Ishikawa (cell line): Measurements from ENCODE around the gene HSD17B12.

ENCODE experiments used
- CEBPB ChIP-seq: IDR thresholded peaks from 2 replicates; pipeline ENCODE4 v1.6.1; 2012
- CREB1 ChIP-seq: IDR thresholded peaks from 2 replicates; pipeline ENCODE4 v1.6.1; 2012; ENCODE audit warnings: low read depth
- EGR1 ChIP-seq: IDR thresholded peaks from 2 replicates; pipeline ENCODE4 v1.6.1; 2012
- EP300 ChIP-seq: IDR thresholded peaks from 2 replicates; pipeline ENCODE4 v1.6.1; 2012; ENCODE audit warnings: borderline replicate concordance
- FOXM1 ChIP-seq: IDR thresholded peaks from 2 replicates; pipeline ENCODE4 v1.6.1; 2012; ENCODE audit warnings: low read depth, borderline replicate concordance
- MAX ChIP-seq: IDR thresholded peaks from 2 replicates; pipeline ENCODE4 v1.6.1; 2012
- NFIC ChIP-seq: IDR thresholded peaks from 2 replicates; pipeline ENCODE4 v1.6.1; 2012
- RAD21 ChIP-seq: IDR thresholded peaks from 2 replicates; pipeline ENCODE4 v1.6.1; 2012; ENCODE audit warnings: low read depth
- TCF12 ChIP-seq: IDR thresholded peaks from 2 replicates; pipeline ENCODE4 v1.6.1; 2012; ENCODE audit warnings: low read depth
- YY1 ChIP-seq: IDR thresholded peaks from 2 replicates; pipeline ENCODE4 v1.6.1; 2012; ENCODE audit warnings: low read depth
- ZBTB7A ChIP-seq: IDR thresholded peaks from 2 replicates; pipeline ENCODE4 v1.6.1; 2012; ENCODE audit warnings: low read depth
- TF ChIP-seq, protein P1 (sequence below): IDR thresholded peaks from 2 replicates; pipeline ENCODE4 v1.6.1; 2012; ENCODE audit warnings: low read depth, mild to moderate bottlenecking
- TF ChIP-seq, protein P2 (sequence below): IDR thresholded peaks from 2 replicates; pipeline ENCODE4 v1.6.1; 2012

GRCh38 chr11:43686207-43686606, 5.7 kb downstream of the HSD17B12 start:
- TF ChIP-seq EP300 (no peak), EGR1 (no peak), NFIC (no peak), MAX (no peak), CEBPB (no peak), YY1 (no peak), TCF12 (no peak), ZBTB7A (no peak), FOXM1 (no peak), RAD21 (no peak), CREB1 (no peak)
- TF ChIP-seq, protein P1, sequence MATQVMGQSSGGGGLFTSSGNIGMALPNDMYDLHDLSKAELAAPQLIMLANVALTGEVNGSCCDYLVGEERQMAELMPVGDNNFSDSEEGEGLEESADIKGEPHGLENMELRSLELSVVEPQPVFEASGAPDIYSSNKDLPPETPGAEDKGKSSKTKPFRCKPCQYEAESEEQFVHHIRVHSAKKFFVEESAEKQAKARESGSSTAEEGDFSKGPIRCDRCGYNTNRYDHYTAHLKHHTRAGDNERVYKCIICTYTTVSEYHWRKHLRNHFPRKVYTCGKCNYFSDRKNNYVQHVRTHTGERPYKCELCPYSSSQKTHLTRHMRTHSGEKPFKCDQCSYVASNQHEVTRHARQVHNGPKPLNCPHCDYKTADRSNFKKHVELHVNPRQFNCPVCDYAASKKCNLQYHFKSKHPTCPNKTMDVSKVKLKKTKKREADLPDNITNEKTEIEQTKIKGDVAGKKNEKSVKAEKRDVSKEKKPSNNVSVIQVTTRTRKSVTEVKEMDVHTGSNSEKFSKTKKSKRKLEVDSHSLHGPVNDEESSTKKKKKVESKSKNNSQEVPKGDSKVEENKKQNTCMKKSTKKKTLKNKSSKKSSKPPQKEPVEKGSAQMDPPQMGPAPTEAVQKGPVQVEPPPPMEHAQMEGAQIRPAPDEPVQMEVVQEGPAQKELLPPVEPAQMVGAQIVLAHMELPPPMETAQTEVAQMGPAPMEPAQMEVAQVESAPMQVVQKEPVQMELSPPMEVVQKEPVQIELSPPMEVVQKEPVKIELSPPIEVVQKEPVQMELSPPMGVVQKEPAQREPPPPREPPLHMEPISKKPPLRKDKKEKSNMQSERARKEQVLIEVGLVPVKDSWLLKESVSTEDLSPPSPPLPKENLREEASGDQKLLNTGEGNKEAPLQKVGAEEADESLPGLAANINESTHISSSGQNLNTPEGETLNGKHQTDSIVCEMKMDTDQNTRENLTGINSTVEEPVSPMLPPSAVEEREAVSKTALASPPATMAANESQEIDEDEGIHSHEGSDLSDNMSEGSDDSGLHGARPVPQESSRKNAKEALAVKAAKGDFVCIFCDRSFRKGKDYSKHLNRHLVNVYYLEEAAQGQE = no peak
- TF ChIP-seq, protein P2, sequence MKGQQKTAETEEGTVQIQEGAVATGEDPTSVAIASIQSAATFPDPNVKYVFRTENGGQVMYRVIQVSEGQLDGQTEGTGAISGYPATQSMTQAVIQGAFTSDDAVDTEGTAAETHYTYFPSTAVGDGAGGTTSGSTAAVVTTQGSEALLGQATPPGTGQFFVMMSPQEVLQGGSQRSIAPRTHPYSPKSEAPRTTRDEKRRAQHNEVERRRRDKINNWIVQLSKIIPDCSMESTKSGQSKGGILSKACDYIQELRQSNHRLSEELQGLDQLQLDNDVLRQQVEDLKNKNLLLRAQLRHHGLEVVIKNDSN = no peak
